ENCODE measurements around the gene DHRS9. TPM values are rescaled to one million over a fixed set of nuclear protein-coding genes. Genes with fewer than 3 reads are reported as not detected.

Gene DHRS9
- total and polyA plus RNA-seq, 4 donors = 1.5 to 17.2 (median 4.0) TPM

DNA sequence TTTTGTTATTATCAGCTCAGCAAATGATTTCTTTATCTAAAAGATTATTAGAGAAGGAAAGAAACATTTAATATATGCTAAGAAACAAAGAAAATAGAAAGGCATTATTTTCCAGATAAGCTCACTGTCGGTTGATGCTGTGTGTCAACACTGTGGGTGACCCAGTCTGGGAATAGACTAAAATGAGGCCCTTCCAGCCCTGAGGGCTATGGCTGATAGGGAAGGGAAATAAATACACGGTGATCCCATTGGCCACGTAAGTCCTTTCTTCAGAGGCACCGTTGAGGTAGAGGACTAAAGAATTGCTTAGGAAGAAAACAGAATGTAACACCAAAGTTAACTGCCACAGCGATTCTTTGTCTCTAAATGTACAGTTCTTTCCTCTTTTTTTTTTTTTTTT is 40.0 kb upstream of the DHRS9 start:
- DNase-seq (no peak), ATAC-seq (ENCODE audit: insufficient read depth, low FRiP score) (no peak)
- no peaks in the 10 kb centered on the region for H3K4me1 ChIP-seq (ENCODE audit: control insufficient read depth in 5 of 5, insufficient read depth in 5 of 5, low read length in 5 of 5)
- H3K9me3 ChIP-seq (ENCODE audit: control insufficient read depth in 4 of 4, insufficient read depth in 3 of 4, low read length in 3 of 4) = peaks cover 0 to 2% (median 0%) of the 10 kb centered on the region in 4 donors
- no peaks in the 10 kb centered on the region for H3K27me3 ChIP-seq (ENCODE audit: control insufficient read depth in 3 of 3, insufficient read depth in 3 of 3, low read length in 2 of 3)
- WGBS, 2 donors = 72 to 84% methylated on average over 5 of the region's 5 CpGs
- H3K27ac ChIP-seq (ENCODE audit: low read depth in 1 of 2, low read length in 1 of 2) = no peak overlapping the region
- H3K9ac ChIP-seq (ENCODE audit: insufficient read depth in 1 of 2, low read length in 2 of 2) = no peak overlapping the region
- H3K4me3 ChIP-seq = no peak overlapping the region
- H3K36me3 ChIP-seq (ENCODE audit: control insufficient read depth in 4 of 4, insufficient read depth in 4 of 4, low read length in 4 of 4) = no peaks in the 10 kb centered on the region
- TF ChIP-seq, protein P1, sequence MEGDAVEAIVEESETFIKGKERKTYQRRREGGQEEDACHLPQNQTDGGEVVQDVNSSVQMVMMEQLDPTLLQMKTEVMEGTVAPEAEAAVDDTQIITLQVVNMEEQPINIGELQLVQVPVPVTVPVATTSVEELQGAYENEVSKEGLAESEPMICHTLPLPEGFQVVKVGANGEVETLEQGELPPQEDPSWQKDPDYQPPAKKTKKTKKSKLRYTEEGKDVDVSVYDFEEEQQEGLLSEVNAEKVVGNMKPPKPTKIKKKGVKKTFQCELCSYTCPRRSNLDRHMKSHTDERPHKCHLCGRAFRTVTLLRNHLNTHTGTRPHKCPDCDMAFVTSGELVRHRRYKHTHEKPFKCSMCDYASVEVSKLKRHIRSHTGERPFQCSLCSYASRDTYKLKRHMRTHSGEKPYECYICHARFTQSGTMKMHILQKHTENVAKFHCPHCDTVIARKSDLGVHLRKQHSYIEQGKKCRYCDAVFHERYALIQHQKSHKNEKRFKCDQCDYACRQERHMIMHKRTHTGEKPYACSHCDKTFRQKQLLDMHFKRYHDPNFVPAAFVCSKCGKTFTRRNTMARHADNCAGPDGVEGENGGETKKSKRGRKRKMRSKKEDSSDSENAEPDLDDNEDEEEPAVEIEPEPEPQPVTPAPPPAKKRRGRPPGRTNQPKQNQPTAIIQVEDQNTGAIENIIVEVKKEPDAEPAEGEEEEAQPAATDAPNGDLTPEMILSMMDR (IDR thresholded peaks at IDR 0.05; ENCODE audit: control extremely low read depth, extremely low read depth) = no peak

DNA sequence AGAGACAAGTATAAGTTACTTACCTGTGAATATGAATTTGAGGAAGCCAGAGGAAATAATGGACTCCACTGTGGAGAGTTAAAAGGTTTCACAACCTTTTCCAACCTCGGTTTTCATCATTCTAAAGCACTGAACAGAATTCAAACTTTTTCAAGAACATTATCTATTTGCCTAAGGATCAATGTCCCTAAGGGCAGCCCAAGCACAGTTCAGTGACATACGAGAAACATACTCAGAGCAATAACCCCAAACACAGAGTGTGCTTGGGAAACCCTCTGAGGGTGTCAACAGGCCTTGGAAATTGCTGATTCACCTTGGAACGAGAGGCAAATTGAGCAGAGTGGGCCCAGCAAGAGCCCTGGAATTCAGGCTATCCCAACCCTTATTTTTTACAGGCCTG is 38.2 kb upstream of the DHRS9 start, which contains the start of gene ABCB11:
Gene ABCB11, minus strand, starts transcription at position 123 of the 400 bp plus-strand sequence. CDS start 13,199 bp downstream, outside the sequence.
- Histone ChIP-seq H3K9ac (ENCODE audit: insufficient read depth in 1 of 2, low read length in 2 of 2) (no peak within 1 kb of the TSS), H3K27ac (ENCODE audit: low read depth in 1 of 2, low read length in 1 of 2) (no peak within 1 kb of the TSS), H3K4me1 (ENCODE audit: control insufficient read depth in 5 of 5, insufficient read depth in 5 of 5, low read length in 5 of 5) (no peaks in the 10 kb centered on the region), H3K4me3 (no peak within 1 kb of the TSS), H3K9me3 (ENCODE audit: control insufficient read depth in 4 of 4, insufficient read depth in 3 of 4, low read length in 3 of 4) (peaks cover 0 to 2% (median 0%) of the 10 kb centered on the region in 4 donors), H3K27me3 (ENCODE audit: control insufficient read depth in 3 of 3, insufficient read depth in 3 of 3, low read length in 2 of 3) (no peaks in the 10 kb centered on the region), H3K36me3 (ENCODE audit: control insufficient read depth in 4 of 4, insufficient read depth in 4 of 4, low read length in 4 of 4) (no peaks in the 10 kb centered on the region)
- TF ChIP-seq, protein P1 (IDR thresholded peaks at IDR 0.05; ENCODE audit: control extremely low read depth, extremely low read depth) = no peak
- ATAC-seq (ENCODE audit: insufficient read depth, low FRiP score) (no peak), DNase-seq (no peak)
- 65 to 69% methylated on average over 3 of the region's 3 CpGs for WGBS, 2 donors

DNA sequence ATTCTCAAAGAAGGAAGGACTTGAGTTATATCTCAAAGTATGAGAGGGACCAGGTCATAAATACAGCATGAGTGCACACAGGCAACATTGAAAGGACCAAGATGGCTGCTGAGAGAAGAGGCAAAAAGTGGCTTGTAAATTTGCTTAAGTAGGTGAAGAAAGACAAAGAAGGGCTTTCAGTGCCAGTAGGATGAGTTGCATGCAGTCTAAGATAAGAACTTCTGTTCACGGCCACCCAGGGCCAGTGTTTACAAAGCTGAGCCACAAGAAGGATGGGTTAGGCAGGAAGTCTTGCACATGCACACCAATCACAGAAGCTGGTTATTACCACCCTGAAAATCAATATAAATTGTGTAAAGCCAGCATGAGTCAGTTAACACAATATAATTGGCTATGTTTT is 35.1 kb upstream of the DHRS9 start:
- Histone ChIP-seq H3K4me1 (ENCODE audit: control insufficient read depth in 5 of 5, insufficient read depth in 5 of 5, low read length in 5 of 5) (no peaks in the 10 kb centered on the region), H3K9ac (ENCODE audit: insufficient read depth in 1 of 2, low read length in 2 of 2) (no peak overlapping the region), H3K27me3 (ENCODE audit: control insufficient read depth in 3 of 3, insufficient read depth in 3 of 3, low read length in 2 of 3) (no peaks in the 10 kb centered on the region), H3K9me3 (ENCODE audit: control insufficient read depth in 4 of 4, insufficient read depth in 3 of 4, low read length in 3 of 4) (no peaks in the 10 kb centered on the region), H3K4me3 (no peak overlapping the region), H3K36me3 (ENCODE audit: control insufficient read depth in 4 of 4, insufficient read depth in 4 of 4, low read length in 4 of 4) (no peaks in the 10 kb centered on the region), H3K27ac (ENCODE audit: low read depth in 1 of 2, low read length in 1 of 2) (no peak overlapping the region)
- peak in 1 of 3 donors; percentile 9 for DNase-seq
- WGBS, 2 donors = 31% methylated on average over 1 of the region's 1 CpG
- TF ChIP-seq, protein P1 (IDR thresholded peaks at IDR 0.05; ENCODE audit: control extremely low read depth, extremely low read depth) = no peak
- ATAC-seq (ENCODE audit: insufficient read depth, low FRiP score) = no peak

DNA sequence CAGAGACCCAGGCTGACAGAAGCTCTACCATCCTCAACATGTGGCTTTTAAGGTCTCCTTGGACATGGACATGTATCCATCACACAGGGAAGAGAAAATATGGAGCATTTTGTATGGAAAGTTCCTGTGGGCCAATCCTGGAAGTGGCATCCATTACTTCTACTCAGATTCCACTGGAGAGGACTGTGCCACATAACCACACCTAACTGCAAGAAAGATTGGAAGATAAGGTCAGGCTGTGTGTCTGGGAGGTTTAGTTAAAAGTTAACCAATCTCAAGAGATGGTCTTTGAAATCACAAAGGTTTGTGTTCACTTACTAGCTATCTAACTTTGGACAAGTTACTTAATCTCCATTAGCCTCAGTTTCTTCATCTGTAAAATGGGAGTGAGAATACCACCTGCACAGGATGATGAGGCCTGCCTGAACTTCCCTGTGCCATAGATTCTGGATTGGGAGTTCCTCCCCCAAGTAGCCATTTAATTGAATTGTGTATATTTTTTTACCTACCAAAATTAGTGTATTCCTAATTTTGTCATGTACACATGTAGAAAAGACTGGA is 34.3 kb upstream of the DHRS9 start:
- ATAC-seq (ENCODE audit: insufficient read depth, low FRiP score) = no peak
- no peaks in the 10 kb centered on the region for H3K9me3 ChIP-seq (ENCODE audit: control insufficient read depth in 4 of 4, insufficient read depth in 3 of 4, low read length in 3 of 4)
- no peaks in the 10 kb centered on the region for H3K4me1 ChIP-seq (ENCODE audit: control insufficient read depth in 5 of 5, insufficient read depth in 5 of 5, low read length in 5 of 5)
- TF ChIP-seq, protein P1 (IDR thresholded peaks at IDR 0.05; ENCODE audit: control extremely low read depth, extremely low read depth) = no peak
- no peak overlapping the region for H3K9ac ChIP-seq (ENCODE audit: insufficient read depth in 1 of 2, low read length in 2 of 2)
- no peak overlapping the region for H3K4me3 ChIP-seq
- H3K27me3 ChIP-seq (ENCODE audit: control insufficient read depth in 3 of 3, insufficient read depth in 3 of 3, low read length in 2 of 3) = no peaks in the 10 kb centered on the region
- no peak for DNase-seq
- H3K36me3 ChIP-seq (ENCODE audit: control insufficient read depth in 4 of 4, insufficient read depth in 4 of 4, low read length in 4 of 4) = no peaks in the 10 kb centered on the region
- H3K27ac ChIP-seq (ENCODE audit: low read depth in 1 of 2, low read length in 1 of 2) = no peak overlapping the region
